NB4 (cell line): ENCODE results near the gene RPP25L.

ENCODE experiments used
- CTCF ChIP-seq: IDR thresholded peaks from one replicate; pipeline ENCODE4 v1.5.1; 2012; ENCODE audit warnings: low read depth, low read length
- POLR2A ChIP-seq: IDR thresholded peaks from 2 replicates; pipeline ENCODE4 v1.6.1; 2011; ENCODE audit warnings: mild to moderate bottlenecking; ENCODE audit not compliant: insufficient read length; ENCODE audit errors: extremely low read depth

- TF ChIP-seq POLR2A = no peak
- TF ChIP-seq CTCF = no peak
These were observed 39.3 kb downstream of the RPP25L start for GRCh38 chr9:34572628-34573027.
